AG04449 (cell line): ENCODE results near the gene KCNJ14.

ENCODE experiments used
- CTCF ChIA-PET: fragments of 350-600 bp; formaldehyde crosslinking; extraction: SDS; loops from one replicate; lab custom pipeline; 2021; ENCODE audit warnings: antibody characterized with exemption; lab: Yijun Ruan, JAX
- POLR2A ChIA-PET: fragments of 400-600, 350-600 bp; formaldehyde crosslinking; extraction: SDS; loops from one replicate; lab custom pipeline; 2020; ENCODE audit warnings: antibody characterized with exemption, inconsistent platforms; lab: Yijun Ruan, JAX
- DNase-seq: peaks from one replicate; pipeline ENCODE4 v3.0.0-alpha.2; 2010; ENCODE audit warnings: low read depth, low spot score
- H3K4me3 ChIP-seq: 2 replicates; pipeline ENCODE4 v1.5.1; 2011; ENCODE audit warnings: low read depth, mild to moderate bottlenecking, control low read depth, low read length
- CTCF ChIP-seq: IDR thresholded peaks from one replicate; pipeline ENCODE4 v1.5.1; 2011; ENCODE audit warnings: mild to moderate bottlenecking, moderate library complexity, low read length, control low read depth, inconsistent platforms; ENCODE audit not compliant: insufficient read depth; ENCODE audit errors: missing control alignments

Gene KCNJ14

DNA sequence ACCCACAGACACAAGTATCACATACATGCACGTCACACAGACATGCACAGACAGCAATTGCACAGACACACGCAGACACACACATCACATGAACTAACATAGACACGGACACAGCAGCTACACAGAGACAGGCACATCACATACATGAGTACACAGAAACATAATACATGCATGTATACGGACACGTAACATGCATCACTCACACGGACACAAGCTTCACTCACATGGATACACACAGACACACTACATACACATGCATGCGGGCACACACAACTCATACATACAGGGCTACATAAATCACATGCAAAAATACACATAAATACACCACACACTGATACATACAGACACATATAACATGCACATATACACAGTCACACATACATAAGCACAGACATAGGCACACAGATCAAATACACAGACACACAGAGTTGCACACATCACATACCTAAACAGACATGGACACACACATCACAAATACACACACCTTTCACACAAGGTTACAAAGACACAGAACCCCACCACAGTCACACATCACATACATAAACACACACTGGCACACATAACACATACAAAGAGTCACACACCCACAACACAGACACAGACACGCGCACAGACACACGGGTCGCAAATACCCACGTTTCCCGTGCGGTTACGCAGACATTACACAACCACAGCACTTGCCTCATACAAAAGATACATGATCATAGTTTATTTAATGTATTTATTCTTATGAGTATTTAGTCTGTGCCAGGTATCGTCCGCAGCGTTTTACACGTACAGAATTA, 57.3 kb downstream of the KCNJ14 start:
- POLR2A ChIA-PET, result no interaction called here
- CTCF ChIA-PET, result interaction anchor here (1.0 to 1.9 kb wide), 2 partner anchors 71 to 76 kb away, joined by 3 to 5 read pairs; no protein-coding TSS in a partner anchor
- DNase-seq, result no peak
- no peak for TF ChIP-seq CTCF
- no peak overlapping the region for H3K4me3 ChIP-seq

DNA sequence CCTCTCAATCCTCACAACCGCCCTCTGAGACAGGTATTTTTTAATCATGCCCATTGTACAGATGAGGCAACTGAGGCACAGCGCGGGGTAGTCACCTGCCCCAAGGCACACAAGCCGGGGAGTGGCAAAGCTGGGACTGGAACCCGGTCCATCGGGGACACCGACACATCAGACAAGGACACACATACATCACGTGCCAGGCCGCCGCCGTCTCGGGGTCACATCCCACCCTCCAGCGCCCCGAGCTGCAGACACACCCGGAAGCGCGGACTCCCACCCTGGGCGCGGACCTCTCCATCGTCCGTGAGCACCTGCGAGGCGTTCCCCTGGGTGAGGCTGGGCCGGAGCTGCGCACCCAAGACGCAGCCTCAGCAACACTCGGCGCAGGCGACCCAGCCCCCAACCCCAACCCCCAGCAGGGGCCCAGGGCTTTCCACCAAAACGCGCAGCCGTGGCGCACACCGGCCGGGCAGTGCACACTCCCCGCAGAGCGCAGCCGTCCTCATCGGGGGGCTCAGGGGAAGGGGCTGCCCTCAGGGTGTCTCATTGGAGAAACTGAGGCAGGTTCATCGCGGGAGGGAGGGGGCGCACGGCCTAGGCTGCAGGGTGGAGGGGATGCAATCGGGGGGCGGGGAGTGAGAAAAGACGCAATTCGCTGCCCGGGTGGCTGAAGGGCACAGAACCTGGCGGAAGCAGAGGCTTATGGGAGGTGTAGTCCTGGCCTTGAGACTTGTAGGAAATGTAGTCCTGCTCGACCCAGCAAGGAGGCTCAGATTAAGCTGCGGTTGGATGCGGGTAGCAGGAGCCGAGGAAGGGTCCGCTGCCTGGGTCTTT, 58.1 kb downstream of the KCNJ14 start:
- peak overlapping the region; percentile 65 for H3K4me3 ChIP-seq
- CTCF ChIA-PET, result interaction anchor here (0.7 to 1.9 kb wide), 4 partner anchors 11 to 75 kb away, joined by 3 to 6 read pairs (median 4); no protein-coding TSS in a partner anchor
- no peak for TF ChIP-seq CTCF
- POLR2A ChIA-PET, result no interaction called here
- no peak for DNase-seq

GRCh38 chr19:48514123-48514458, 58.7 kb downstream of the KCNJ14 start:
- H3K4me3 ChIP-seq, result no peak overlapping the region
- TF ChIP-seq CTCF, result no peak

DNA sequence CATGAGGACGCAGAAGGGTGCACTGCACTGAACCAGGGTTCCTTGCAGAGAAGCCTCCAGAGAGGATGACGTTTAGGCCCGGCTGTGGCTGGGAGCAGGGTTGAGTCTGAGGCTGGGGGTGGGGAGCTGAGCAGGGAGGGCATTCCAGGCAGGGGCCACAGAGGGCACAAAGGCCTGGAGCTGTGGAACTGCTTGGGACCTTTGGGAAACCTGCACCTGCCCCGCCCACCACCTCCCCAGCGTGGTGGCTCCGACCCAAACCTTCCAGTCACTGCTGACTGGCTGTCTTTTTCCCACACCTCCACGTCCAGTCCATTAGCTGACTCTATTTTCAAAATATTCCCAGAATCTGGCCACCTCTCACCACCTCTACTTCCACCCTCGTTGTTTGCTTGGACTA, 61.2 kb downstream of the KCNJ14 start:
- no peak for DNase-seq
- TF ChIP-seq CTCF, result no peak
- ChIA-PET CTCF (interaction anchor here (0.7 kb wide), 1 partner anchor 68 kb away, joined by 3 read pairs; no protein-coding TSS in a partner anchor), POLR2A (no interaction called here)
- H3K4me3 ChIP-seq, result no peak overlapping the region

More at GRCh38 chr19:48514123-48514458, 58.7 kb downstream of the KCNJ14 start:
- no peak for DNase-seq
- ChIA-PET POLR2A (no interaction called here), CTCF (interaction anchor here (0.7 to 1.9 kb wide), 4 partner anchors 10 to 75 kb away, joined by 3 to 6 read pairs (median 4); no protein-coding TSS in a partner anchor)
